HG03097 (cell line): Measurements from ENCODE around the gene C1QTNF6.

Source experiments
- ATAC-seq: cut with Tn5 transposase; IDR thresholded peaks from one replicate; pipeline ENCODE4 v1.9.1; 2021; ENCODE audit not compliant: unreplicated experiment, low FRiP score

The C1QTNF6 gene

GRCh38 chr22:37164505-37164887 is 23.6 kb downstream of the C1QTNF6 start:
- ATAC-seq, result peak; percentile 6

- peak; percentile 36 for ATAC-seq
Measured at GRCh38 chr22:37163575-37164504, 24.2 kb downstream of the C1QTNF6 start.

- ATAC-seq, result no peak
Measured at GRCh38 chr22:37163096-37163489, 25.0 kb downstream of the C1QTNF6 start.

- ATAC-seq, result peak; percentile 38
Measured at GRCh38 chr22:37162221-37163095, 25.6 kb downstream of the C1QTNF6 start.

GRCh38 chr22:37161443-37161842 is 26.6 kb downstream of the C1QTNF6 start:
- ATAC-seq, result no peak

- no peak for ATAC-seq
Measured at GRCh38 chr22:37160027-37160426, 28.0 kb downstream of the C1QTNF6 start.

- no peak for ATAC-seq
Measured at GRCh38 chr22:37158963-37159290, 29.1 kb downstream of the C1QTNF6 start.

- ATAC-seq, result no peak
Measured at GRCh38 chr22:37157516-37158285, 30.3 kb downstream of the C1QTNF6 start.

- ATAC-seq, result no peak
Measured at GRCh38 chr22:37156686-37157435, 31.2 kb downstream of the C1QTNF6 start.

GRCh38 chr22:37155971-37156370 is 32.1 kb downstream of the C1QTNF6 start:
- no peak for ATAC-seq

- no peak for ATAC-seq
Measured at GRCh38 chr22:37154925-37155712, 32.9 kb downstream of the C1QTNF6 start.

GRCh38 chr22:37153901-37154300 is 34.1 kb downstream of the C1QTNF6 start:
- ATAC-seq, result no peak

- no peak for ATAC-seq
Measured at GRCh38 chr22:37151401-37151800, 36.6 kb downstream of the C1QTNF6 start.

- ATAC-seq, result no peak
Measured at GRCh38 chr22:37150701-37151100, 37.3 kb downstream of the C1QTNF6 start.

GRCh38 chr22:37148742-37149665 is 39.0 kb downstream of the C1QTNF6 start:
- peak; percentile 12 for ATAC-seq

- ATAC-seq, result no peak
Measured at GRCh38 chr22:37148031-37148651, 39.9 kb downstream of the C1QTNF6 start.

- no peak for ATAC-seq
Measured at GRCh38 chr22:37147186-37147990, 40.7 kb downstream of the C1QTNF6 start.
